Upper lobe of right lung (tissue), 1 donor: ENCODE measurements around the gene SYNPR. TPM values are rescaled to one million over a fixed set of nuclear protein-coding genes. Genes with fewer than 3 reads are reported as not detected.

ENCODE experiments used
- ATAC-seq: fragments of 200-7000 bp; cut with Tn5 transposase; one replicate; pipeline ENCODE4 v1.9.1; 2020; ENCODE audit warnings: mild to moderate bottlenecking, moderate library complexity
- DNase-seq: peaks from one replicate; pipeline ENCODE4 v3.0.0-alpha.2; 2020
- H3K27ac ChIP-seq: fragments of 200-600 bp; one replicate; pipeline ENCODE4 v1.8.0; 2022
- H3K27me3 ChIP-seq: fragments of 200-600 bp; one replicate; pipeline ENCODE4 v1.8.0; 2022; ENCODE audit warnings: mild to moderate bottlenecking
- H3K36me3 ChIP-seq: fragments of 200-600 bp; one replicate; pipeline ENCODE4 v1.8.0; 2022
- H3K4me1 ChIP-seq: fragments of 200-600 bp; one replicate; pipeline ENCODE4 v1.8.0; 2022
- H3K4me3 ChIP-seq: fragments of 200-600 bp; one replicate; pipeline ENCODE4 v1.8.0; 2022; ENCODE audit warnings: mild to moderate bottlenecking
- H3K9me3 ChIP-seq: fragments of 200-600 bp; one replicate; pipeline ENCODE4 v1.8.0; 2022
- intact Hi-C: fragments of 100-400 bp; cut with DNase I; formaldehyde crosslinking; loops from one replicate; pipeline ENCODE4 v1.11.0; 2022
- total RNA-seq: library from RNA; stranded (reverse); fragmentation: NEBNext Ultra II Directional; extraction: Animal tissue kit (Norgen Biotek cat#: 25700); gene quantifications from one replicate; pipeline ENCODE4 v1.2.1, GENCODE V29; 2021
- TF ChIP-seq, protein P1 (sequence below): fragments of 200-600 bp; IDR thresholded peaks from one replicate; pipeline ENCODE4 v1.8.0; 2022; ENCODE audit warnings: antibody characterized with exemption
- donor health status: DM: no; HTN: yes; CAD: no; lungs with severe emphysema.

The SYNPR gene
- total RNA-seq, 1 donor from 2014 or later: not detected

GRCh38 chr3:63413523-63413922, 135.4 kb downstream of the SYNPR start:
- TF ChIP-seq, protein P1, sequence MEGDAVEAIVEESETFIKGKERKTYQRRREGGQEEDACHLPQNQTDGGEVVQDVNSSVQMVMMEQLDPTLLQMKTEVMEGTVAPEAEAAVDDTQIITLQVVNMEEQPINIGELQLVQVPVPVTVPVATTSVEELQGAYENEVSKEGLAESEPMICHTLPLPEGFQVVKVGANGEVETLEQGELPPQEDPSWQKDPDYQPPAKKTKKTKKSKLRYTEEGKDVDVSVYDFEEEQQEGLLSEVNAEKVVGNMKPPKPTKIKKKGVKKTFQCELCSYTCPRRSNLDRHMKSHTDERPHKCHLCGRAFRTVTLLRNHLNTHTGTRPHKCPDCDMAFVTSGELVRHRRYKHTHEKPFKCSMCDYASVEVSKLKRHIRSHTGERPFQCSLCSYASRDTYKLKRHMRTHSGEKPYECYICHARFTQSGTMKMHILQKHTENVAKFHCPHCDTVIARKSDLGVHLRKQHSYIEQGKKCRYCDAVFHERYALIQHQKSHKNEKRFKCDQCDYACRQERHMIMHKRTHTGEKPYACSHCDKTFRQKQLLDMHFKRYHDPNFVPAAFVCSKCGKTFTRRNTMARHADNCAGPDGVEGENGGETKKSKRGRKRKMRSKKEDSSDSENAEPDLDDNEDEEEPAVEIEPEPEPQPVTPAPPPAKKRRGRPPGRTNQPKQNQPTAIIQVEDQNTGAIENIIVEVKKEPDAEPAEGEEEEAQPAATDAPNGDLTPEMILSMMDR: no peak
- no peak for DNase-seq
- no peak overlapping the region for H3K4me3 ChIP-seq
- H3K36me3 ChIP-seq: no peaks in the 10 kb centered on the region
- no peak overlapping the region for H3K27ac ChIP-seq
- no peaks in the 10 kb centered on the region for H3K27me3 ChIP-seq
- ATAC-seq: no peak
- no peaks in the 10 kb centered on the region for H3K4me1 ChIP-seq
- no peaks in the 10 kb centered on the region for H3K9me3 ChIP-seq
- intact Hi-C loops: no loop called here

DNA sequence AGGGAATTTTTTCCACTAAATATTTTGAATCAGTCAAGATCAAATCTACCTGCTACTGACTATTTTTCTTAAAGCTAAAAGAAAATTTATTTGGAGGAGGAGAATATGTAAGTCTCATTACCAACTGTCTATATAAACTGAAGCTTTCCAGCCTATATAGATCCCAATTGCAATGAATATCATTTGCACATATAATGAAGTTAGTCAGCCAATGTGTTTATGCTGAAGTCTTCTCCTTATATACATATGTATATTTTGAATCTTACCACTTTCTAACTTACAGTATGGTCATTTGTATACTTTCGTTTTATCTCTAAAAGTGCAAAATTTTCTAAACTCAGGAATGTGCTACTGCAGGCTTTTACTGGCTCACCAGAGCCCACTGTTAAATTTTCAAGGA, 136.5 kb downstream of the SYNPR start:
- no peak overlapping the region for H3K27ac ChIP-seq
- H3K9me3 ChIP-seq: no peaks in the 10 kb centered on the region
- DNase-seq: no peak
- ATAC-seq: no peak
- H3K4me3 ChIP-seq: no peak overlapping the region
- no peaks in the 10 kb centered on the region for H3K4me1 ChIP-seq
- H3K36me3 ChIP-seq: no peaks in the 10 kb centered on the region
- intact Hi-C loops: no loop called here
- TF ChIP-seq, protein P1: no peak
- no peaks in the 10 kb centered on the region for H3K27me3 ChIP-seq

DNA sequence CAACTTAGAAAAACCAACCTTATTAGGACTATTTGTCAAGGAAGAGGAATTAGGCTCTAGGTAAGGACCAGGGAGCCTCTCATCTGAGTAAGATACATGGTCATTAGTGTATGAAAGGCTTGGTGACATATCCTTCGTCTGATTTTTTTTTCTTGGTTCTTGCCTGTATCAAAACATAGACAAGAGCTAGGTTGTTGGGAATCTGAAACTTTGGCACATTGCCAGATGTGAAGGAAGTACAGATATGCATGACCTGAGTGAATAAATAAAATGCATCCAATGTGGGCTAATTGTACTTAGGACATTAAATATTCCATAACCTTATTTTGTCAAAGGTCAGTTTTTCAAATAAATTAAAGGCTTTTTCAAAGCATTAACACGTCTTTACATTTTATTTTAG, 151.8 kb downstream of the SYNPR start:
- Histone ChIP-seq H3K4me1 (no peaks in the 10 kb centered on the region), H3K27ac (no peak overlapping the region), H3K27me3 (no peaks in the 10 kb centered on the region), H3K4me3 (no peak overlapping the region), H3K9me3 (no peaks in the 10 kb centered on the region), H3K36me3 (no peaks in the 10 kb centered on the region)
- TF ChIP-seq, protein P1: no peak
- ATAC-seq (no peak), DNase-seq (no peak)
- intact Hi-C loops: no loop called here

DNA sequence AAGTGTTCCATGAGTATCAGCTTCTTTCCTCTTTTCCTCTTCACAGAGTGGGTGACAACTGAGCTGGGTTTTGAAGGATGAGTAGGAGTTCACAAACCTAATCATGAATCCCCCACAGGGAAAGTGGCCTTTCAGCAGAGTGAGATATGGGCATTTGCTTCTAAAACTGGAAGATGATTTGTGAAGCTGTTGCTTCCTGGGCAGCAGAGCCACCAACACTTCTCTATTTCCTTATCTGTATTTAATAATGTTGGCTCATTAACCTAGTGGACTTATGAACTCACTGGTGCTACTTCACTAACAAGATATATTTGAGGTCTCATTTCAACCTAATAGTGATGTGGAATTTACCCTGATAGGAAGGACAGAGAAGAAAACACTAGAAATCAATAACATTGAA, 152.8 kb downstream of the SYNPR start:
- TF ChIP-seq, protein P1: no peak
- DNase-seq (no peak), ATAC-seq (no peak)
- H3K4me1 ChIP-seq: no peaks in the 10 kb centered on the region
- H3K9me3 ChIP-seq: no peaks in the 10 kb centered on the region
- no peaks in the 10 kb centered on the region for H3K27me3 ChIP-seq
- H3K27ac ChIP-seq: no peak overlapping the region
- no peak overlapping the region for H3K4me3 ChIP-seq
- intact Hi-C loops: no loop called here
- no peaks in the 10 kb centered on the region for H3K36me3 ChIP-seq

DNA sequence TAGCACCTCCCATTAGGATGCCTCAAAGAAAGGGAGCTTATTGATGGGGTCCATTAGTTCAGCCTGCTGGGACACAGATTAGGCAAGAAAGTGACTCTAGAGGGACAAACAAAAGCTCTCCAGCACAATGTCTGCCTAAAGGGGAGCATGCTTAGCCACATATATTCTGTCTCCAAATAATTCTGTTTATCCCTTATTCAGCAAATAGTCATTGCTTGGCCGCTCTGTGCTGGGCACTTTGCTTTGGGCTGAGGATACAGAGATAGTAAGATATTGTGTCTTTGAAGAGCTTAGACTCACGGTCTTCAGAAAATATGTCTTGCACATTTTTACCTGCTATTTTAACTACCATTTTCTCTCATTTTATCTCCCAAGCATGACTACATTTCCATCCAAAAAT, 159.8 kb downstream of the SYNPR start:
- ATAC-seq (no peak), DNase-seq (no peak)
- no peaks in the 10 kb centered on the region for H3K36me3 ChIP-seq
- TF ChIP-seq, protein P1: no peak
- intact Hi-C loops: no loop called here
- H3K4me1 ChIP-seq: no peaks in the 10 kb centered on the region
- H3K9me3 ChIP-seq: no peaks in the 10 kb centered on the region
- no peaks in the 10 kb centered on the region for H3K27me3 ChIP-seq
- H3K27ac ChIP-seq: no peak overlapping the region
- no peak overlapping the region for H3K4me3 ChIP-seq

DNA sequence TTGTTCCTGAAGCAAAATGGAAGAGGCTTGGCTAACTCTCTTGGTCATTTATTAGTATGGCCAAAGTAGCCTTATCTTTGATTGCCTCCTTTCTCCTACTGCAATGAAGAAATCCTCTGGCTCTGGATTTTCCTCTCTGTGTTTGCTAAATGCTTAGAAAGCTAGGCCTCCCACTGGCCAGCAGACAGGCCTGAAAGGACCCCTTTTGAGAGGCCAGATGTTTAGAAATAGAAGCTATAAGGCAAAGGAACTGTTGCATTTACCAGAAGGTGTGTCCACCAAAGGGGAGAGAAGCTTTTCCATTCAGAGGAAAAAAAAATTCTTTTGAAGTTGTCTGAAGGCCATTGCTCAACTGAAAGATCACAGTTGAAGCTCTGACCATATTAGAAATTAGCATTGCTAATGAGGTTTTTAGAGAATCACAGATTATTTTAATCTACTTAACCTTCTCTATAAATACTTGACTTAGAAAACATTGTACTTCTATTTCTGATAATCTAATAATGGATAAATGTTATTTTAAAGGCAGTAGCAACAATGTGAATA, 160.8 kb downstream of the SYNPR start:
- H3K9me3 ChIP-seq: no peaks in the 10 kb centered on the region
- no peaks in the 10 kb centered on the region for H3K36me3 ChIP-seq
- H3K4me3 ChIP-seq: no peak overlapping the region
- intact Hi-C loops: no loop called here
- ATAC-seq (no peak), DNase-seq (no peak)
- no peak overlapping the region for H3K27ac ChIP-seq
- H3K4me1 ChIP-seq: no peaks in the 10 kb centered on the region
- no peaks in the 10 kb centered on the region for H3K27me3 ChIP-seq
- TF ChIP-seq, protein P1: no peak
